ENCODE data around the gene SH3GL2. TPM values are rescaled to one million over a fixed set of nuclear protein-coding genes. Genes with fewer than 3 reads are reported as not detected.

Gene SH3GL2
- total RNA-seq, 4 donors from 2014 or later = not detected

- 73 to 94% methylated on average over 2 of the region's 2 CpGs for WGBS, 2 donors
- H3K4me3 ChIP-seq (ENCODE audit: low read depth, poor library complexity, severe bottlenecking) = no peak overlapping the region
- no peak for TF ChIP-seq POLR2A (IDR thresholded peaks at IDR 0.05)
- TF ChIP-seq, protein P1, sequence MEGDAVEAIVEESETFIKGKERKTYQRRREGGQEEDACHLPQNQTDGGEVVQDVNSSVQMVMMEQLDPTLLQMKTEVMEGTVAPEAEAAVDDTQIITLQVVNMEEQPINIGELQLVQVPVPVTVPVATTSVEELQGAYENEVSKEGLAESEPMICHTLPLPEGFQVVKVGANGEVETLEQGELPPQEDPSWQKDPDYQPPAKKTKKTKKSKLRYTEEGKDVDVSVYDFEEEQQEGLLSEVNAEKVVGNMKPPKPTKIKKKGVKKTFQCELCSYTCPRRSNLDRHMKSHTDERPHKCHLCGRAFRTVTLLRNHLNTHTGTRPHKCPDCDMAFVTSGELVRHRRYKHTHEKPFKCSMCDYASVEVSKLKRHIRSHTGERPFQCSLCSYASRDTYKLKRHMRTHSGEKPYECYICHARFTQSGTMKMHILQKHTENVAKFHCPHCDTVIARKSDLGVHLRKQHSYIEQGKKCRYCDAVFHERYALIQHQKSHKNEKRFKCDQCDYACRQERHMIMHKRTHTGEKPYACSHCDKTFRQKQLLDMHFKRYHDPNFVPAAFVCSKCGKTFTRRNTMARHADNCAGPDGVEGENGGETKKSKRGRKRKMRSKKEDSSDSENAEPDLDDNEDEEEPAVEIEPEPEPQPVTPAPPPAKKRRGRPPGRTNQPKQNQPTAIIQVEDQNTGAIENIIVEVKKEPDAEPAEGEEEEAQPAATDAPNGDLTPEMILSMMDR (IDR thresholded peaks at IDR 0.05) = no peak
- DNase-seq (ENCODE audit: low spot score in 2 of 2) = no peak
- intact Hi-C loops (cut with DNase I; ENCODE audit: low total_unique reads) = no loop called here
Observed at GRCh38 chr9:17611342-17611741, 32.5 kb downstream of the SH3GL2 start.

DNA sequence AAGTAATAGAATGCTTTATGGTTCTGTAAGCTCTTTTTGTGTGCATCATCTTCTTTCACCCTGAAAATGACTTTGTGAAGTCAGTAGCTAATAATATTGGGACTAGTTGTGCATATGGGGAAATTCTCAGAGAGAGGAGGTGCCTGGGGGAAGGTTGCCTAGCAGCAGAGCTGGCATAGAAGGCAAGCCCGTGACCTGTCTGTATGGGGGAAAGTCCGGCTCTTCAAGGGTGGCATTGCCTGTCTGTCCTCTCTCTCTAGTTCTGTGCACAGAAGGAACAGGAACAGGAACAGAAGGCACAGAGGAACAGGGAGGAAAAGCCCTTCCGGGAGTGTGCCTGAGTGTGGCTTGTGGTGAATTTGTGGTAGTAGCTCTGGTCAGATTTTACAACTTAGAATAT, 33.1 kb downstream of the SH3GL2 start:
- no peak for DNase-seq (ENCODE audit: low spot score in 2 of 2)
- WGBS, 2 donors = 18 to 32% methylated on average over 3 of the region's 3 CpGs
- intact Hi-C loops (cut with DNase I; ENCODE audit: low total_unique reads) = no loop called here
- TF ChIP-seq, protein P1 (IDR thresholded peaks at IDR 0.05) = no peak
- no peak for TF ChIP-seq POLR2A (IDR thresholded peaks at IDR 0.05)
- H3K4me3 ChIP-seq (ENCODE audit: low read depth, poor library complexity, severe bottlenecking) = no peak overlapping the region

DNA sequence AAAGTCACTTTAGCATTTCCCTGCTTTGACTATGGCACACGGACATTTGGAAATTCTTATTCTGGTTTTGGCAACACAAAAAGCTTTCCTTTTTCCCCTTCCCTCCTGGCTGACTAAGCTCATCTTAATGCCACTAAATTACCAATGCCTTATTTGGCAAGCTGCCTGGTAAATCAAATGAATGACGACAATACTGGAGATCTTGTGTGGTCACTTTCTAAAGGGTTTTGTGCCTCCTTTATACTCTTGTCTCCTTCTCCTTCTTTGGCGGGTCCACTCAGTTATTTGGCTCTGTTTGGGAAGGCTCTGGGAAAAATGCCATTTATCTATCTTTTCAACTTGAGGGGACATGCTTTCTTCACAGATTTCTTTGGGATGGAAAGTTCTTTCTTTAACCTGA, 34.9 kb downstream of the SH3GL2 start:
- intact Hi-C loops (cut with DNase I; ENCODE audit: low total_unique reads) = no loop called here
- no peak overlapping the region for H3K4me3 ChIP-seq (ENCODE audit: low read depth, poor library complexity, severe bottlenecking)
- no peak for TF ChIP-seq POLR2A (IDR thresholded peaks at IDR 0.05)
- TF ChIP-seq, protein P1 (IDR thresholded peaks at IDR 0.05) = no peak
- whole genome bisulfite sequencing, 2 donors = 32 to 33% methylated on average over 3 of the region's 3 CpGs
- no peak for DNase-seq (ENCODE audit: low spot score in 2 of 2)

- no peak for DNase-seq (ENCODE audit: low spot score in 2 of 2)
- H3K4me3 ChIP-seq (ENCODE audit: low read depth, poor library complexity, severe bottlenecking) = no peak overlapping the region
- no peak for TF ChIP-seq POLR2A (IDR thresholded peaks at IDR 0.05)
- TF ChIP-seq, protein P1 (IDR thresholded peaks at IDR 0.05) = no peak
- WGBS, 2 donors = 73 to 85% methylated on average over 1 of the region's 1 CpG
- intact Hi-C loops (cut with DNase I; ENCODE audit: low total_unique reads) = no loop called here
Observed at GRCh38 chr9:17614250-17614649, 35.4 kb downstream of the SH3GL2 start.

DNA sequence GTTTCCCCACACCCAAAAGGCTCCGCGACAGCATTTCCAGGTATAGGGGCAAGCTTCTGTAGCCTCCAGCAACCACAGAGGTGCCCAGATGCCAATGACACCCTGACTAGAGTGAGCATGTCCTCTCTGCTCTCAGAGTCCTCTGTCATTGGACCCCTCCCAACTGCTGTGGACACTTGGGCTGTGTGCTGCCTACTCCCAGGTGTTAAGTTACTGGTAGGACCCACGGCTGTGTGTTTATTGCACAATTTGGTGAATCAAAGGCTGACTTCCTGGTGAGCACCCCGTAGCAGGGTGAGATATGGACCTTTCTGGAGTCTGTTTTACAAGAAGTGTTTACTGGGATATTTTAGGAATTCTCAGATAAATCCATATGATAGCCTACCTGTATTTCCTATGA, 36.0 kb downstream of the SH3GL2 start:
- WGBS, 2 donors = 50 to 53% methylated on average over 4 of the region's 4 CpGs

GRCh38 chr9:17622141-17622540, 43.3 kb downstream of the SH3GL2 start:
- intact Hi-C loops (cut with DNase I; ENCODE audit: low total_unique reads) = no loop called here
- TF ChIP-seq, protein P1 (IDR thresholded peaks at IDR 0.05) = no peak
- no peak for TF ChIP-seq POLR2A (IDR thresholded peaks at IDR 0.05)
- H3K4me3 ChIP-seq (ENCODE audit: low read depth, poor library complexity, severe bottlenecking) = no peak overlapping the region
- no peak for DNase-seq (ENCODE audit: low spot score in 2 of 2)
- WGBS, 2 donors = 70 to 78% methylated on average over 4 of the region's 4 CpGs

More for the DNA sequence above, 36.0 kb downstream of the SH3GL2 start:
- DNase-seq (ENCODE audit: low spot score in 2 of 2) = no peak
- intact Hi-C loops (cut with DNase I; ENCODE audit: low total_unique reads) = no loop called here
- no peak for TF ChIP-seq POLR2A (IDR thresholded peaks at IDR 0.05)
- TF ChIP-seq, protein P1 (IDR thresholded peaks at IDR 0.05) = no peak
- no peak overlapping the region for H3K4me3 ChIP-seq (ENCODE audit: low read depth, poor library complexity, severe bottlenecking)
